GM10266 (cell line): ENCODE measurements around the gene CHN1.

Experiments
- DNase-seq: peaks from one replicate; pipeline ENCODE4 v3.0.0; 2012; ENCODE audit errors: extremely low spot score
- CTCF ChIP-seq: IDR thresholded peaks from 2 replicates; pipeline ENCODE4 v1.5.1; 2012; ENCODE audit warnings: mild to moderate bottlenecking, low read depth; ENCODE audit not compliant: control insufficient read depth, insufficient read depth; ENCODE audit errors: missing control alignments

CHN1 gene

GRCh38 chr2:174824068-174824467 lies 181.1 kb downstream of the CHN1 start:
- TF ChIP-seq CTCF, result no peak
- DNase-seq, result no peak

- TF ChIP-seq CTCF, result no peak
- no peak for DNase-seq
Observed at GRCh38 chr2:174821628-174822027, 183.6 kb downstream of the CHN1 start.

- no peak for TF ChIP-seq CTCF
Observed at GRCh38 chr2:174820361-174820760, 184.8 kb downstream of the CHN1 start.

GRCh38 chr2:174815526-174815925 lies 189.7 kb downstream of the CHN1 start:
- DNase-seq, result no peak
- no peak for TF ChIP-seq CTCF

More at GRCh38 chr2:174820361-174820760, 184.8 kb downstream of the CHN1 start:
- DNase-seq, result no peak

GRCh38 chr2:174812037-174812436 lies 193.1 kb downstream of the CHN1 start:
- TF ChIP-seq CTCF, result no peak
- no peak for DNase-seq

GRCh38 chr2:174807931-174808330 lies 197.2 kb downstream of the CHN1 start:
- TF ChIP-seq CTCF, result no peak
- no peak for DNase-seq

- DNase-seq, result no peak
- TF ChIP-seq CTCF, result no peak
Observed at GRCh38 chr2:174805803-174806202, 199.4 kb downstream of the CHN1 start.

- no peak for TF ChIP-seq CTCF
- no peak for DNase-seq
Observed at GRCh38 chr2:174802459-174802858, 202.7 kb downstream of the CHN1 start.
